Karpas-422 (cell line): Measurements from ENCODE around the gene TUBA3E. TPM values are rescaled to one million over a fixed set of nuclear protein-coding genes. Genes with fewer than 3 reads are reported as not detected.
"Not testable (repeated sequence)": the region's sequence is repeated elsewhere in the genome, so short reads cannot be mapped to it uniquely, and the experiment has no call there.

Experiments
- DNase-seq: peaks from one replicate; pipeline ENCODE4 v3.0.0-alpha.2; 2015
- H2AFZ ChIP-seq: fragments of 200-600 bp; sonication (generic); 2 replicates; pipeline ENCODE4 v1.6.1; 2014; ENCODE audit warnings: antibody characterized with exemption, low read length, mixed read lengths
- H3K27ac ChIP-seq: fragments of 200-600 bp; sonication (generic); 2 replicates; pipeline ENCODE4 v1.5.1; 2014; ENCODE audit warnings: mild to moderate bottlenecking, low read length, moderate library complexity
- H3K27me3 ChIP-seq: fragments of 200-600 bp; sonication (generic); 2 replicates; pipeline ENCODE4 v1.6.1; 2014; ENCODE audit warnings: low read length, mixed read lengths
- H3K36me3 ChIP-seq: fragments of 200-600 bp; sonication (generic); 2 replicates; pipeline ENCODE4 v1.6.1; 2014; ENCODE audit warnings: low read length, mixed read lengths; ENCODE audit not compliant: insufficient read depth
- H3K4me1 ChIP-seq: fragments of 200-600 bp; sonication (generic); 2 replicates; pipeline ENCODE4 v1.6.1; 2014; ENCODE audit warnings: mild to moderate bottlenecking, low read length, mixed read lengths
- H3K4me2 ChIP-seq: fragments of 200-600 bp; sonication (generic); 2 replicates; pipeline ENCODE4 v1.6.1; 2014; ENCODE audit warnings: low read length, low read depth, mild to moderate bottlenecking; ENCODE audit not compliant: poor library complexity, severe bottlenecking
- H3K4me3 ChIP-seq: fragments of 200-600 bp; sonication (generic); 2 replicates; pipeline ENCODE4 v1.5.1; 2014; ENCODE audit warnings: mild to moderate bottlenecking, antibody characterized with exemption, low read length, mixed read lengths
- H3K79me2 ChIP-seq: fragments of 200-600 bp; sonication (generic); 2 replicates; pipeline ENCODE4 v1.6.1; 2014; ENCODE audit warnings: mild to moderate bottlenecking, low read length, mixed read lengths
- H3K9ac ChIP-seq: fragments of 200-600 bp; sonication (generic); 2 replicates; pipeline ENCODE4 v1.6.0; 2014; ENCODE audit warnings: low read length
- H3K9me2 ChIP-seq: fragments of 200-600 bp; sonication (generic), shearing (Covaris generic); replicated peaks from 2 replicates; pipeline ENCODE4 v1.6.0; 2014; ENCODE audit warnings: mild to moderate bottlenecking, low read length, moderate library complexity; ENCODE audit not compliant: insufficient read depth
- H3K9me3 ChIP-seq: fragments of 300-700, 200-600 bp; sonication (generic); 2 replicates; pipeline ENCODE4 v1.6.1; 2014; ENCODE audit warnings: low read length, mixed read lengths
- H4K20me1 ChIP-seq: fragments of 200-600 bp; sonication (generic); 2 replicates; pipeline ENCODE4 v1.6.1; 2014; ENCODE audit warnings: mild to moderate bottlenecking, antibody characterized with exemption, low read length, low read depth; ENCODE audit not compliant: insufficient read depth
- total RNA-seq: library from RNA; depleted of rRNA; stranded (reverse); fragments of >200 nt; shearing (Covaris generic); gene quantifications from 2 replicates; pipeline ENCODE4 v1.2.3, GENCODE V29; 2014; ENCODE audit warnings: low replicate concordance

The TUBA3E gene
- total RNA-seq, 1 experiment from 2014 or later: not detected

DNA sequence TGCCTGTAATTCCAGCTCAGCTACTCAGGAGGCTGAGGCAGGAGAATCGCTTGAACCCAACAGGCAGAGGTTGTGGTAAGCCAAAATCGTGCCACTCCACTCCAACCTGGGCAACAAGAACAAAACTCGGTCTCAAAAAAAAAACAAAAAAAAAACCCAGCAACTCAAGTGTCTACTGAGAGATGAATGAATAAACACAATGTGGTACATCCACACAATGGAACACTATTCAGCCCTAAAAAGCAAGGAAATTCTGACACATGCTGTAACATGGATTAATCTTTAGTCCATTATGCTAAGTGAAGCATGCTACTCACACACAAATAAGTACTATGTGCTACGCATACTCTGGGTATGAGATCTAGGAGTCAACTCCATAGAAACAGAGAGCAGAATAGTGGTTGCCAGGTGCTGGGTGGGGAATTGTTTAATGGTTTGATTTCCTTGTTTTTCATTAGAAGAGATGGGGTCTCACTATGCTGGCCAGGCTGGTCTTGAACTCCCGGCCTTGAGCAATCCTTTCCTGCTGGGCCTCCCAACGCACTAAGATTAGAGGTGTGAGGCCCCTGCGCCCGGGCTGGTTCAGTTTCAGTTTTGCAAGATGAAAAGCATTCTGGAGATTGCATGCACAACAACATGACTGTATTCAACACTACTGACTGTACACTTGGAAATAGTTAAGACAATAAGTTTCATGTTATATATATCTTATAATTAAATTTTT, 32.8 kb downstream of the TUBA3E start:
- Histone ChIP-seq H3K4me2 (no peak overlapping the region), H3K9ac (no peak overlapping the region), H3K36me3 (peaks cover 8% of the 10 kb centered on the region; the same call in 1 of the 2 replicates), H3K4me1 (no peaks in the 10 kb centered on the region), H4K20me1 (no peaks in the 10 kb centered on the region), H3K4me3 (no peak overlapping the region), H3K9me2 (no peaks in the 10 kb centered on the region), H3K27me3 (no peaks in the 10 kb centered on the region), H3K9me3 (no peaks in the 10 kb centered on the region), H2AFZ (no peak overlapping the region), H3K27ac (no peak overlapping the region), H3K79me2 (no peaks in the 10 kb centered on the region)
- no peak for DNase-seq

DNA sequence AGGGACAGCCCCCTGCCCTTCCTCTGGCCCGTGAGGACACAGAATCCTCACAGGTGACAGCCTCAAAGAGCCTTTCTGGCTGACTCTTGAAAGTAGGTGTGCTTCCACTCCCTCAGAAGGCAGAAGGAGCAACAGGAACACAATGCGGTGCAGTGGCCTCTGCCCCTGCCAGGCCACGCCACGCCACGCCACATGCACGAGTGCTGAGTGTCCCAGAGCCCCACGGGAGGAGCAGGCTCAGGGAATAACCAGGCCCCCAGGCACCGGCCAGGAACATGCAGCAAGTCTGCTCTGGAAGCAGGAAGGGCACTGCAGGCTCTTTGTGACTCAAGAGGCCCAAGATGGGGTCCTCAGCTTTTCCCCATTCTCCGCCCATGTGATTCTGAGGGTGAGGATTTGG, 35.3 kb downstream of the TUBA3E start:
- Histone ChIP-seq H3K4me1 (peaks cover 12% of the 10 kb centered on the region), H3K27me3 (no peaks in the 10 kb centered on the region), H4K20me1 (no peaks in the 10 kb centered on the region)

DNA sequence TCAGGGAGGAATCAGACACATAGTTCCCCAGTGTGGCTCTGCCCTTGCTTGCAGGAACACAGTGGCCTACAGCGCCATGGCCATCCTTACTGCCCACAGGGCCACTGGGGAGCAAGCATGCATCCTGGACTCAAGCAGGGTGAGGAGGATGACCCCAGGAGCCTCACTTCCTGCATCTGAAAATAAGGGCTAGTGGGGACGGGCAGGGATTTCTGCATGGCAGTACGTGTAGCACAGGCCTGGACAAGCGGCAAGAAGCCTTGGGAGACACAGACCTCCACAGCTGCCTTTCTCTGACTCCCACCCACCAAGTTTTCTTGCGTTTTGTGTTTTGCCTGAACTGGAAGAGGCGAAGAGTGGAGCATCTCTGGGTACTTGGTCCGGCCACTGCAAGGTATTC, 35.8 kb downstream of the TUBA3E start:
- H3K27me3 ChIP-seq, H3K9ac ChIP-seq, H3K27ac ChIP-seq, H3K4me3 ChIP-seq, DNase-seq, H4K20me1 ChIP-seq, H3K4me2 ChIP-seq, H3K9me3 ChIP-seq, H2AFZ ChIP-seq, H3K36me3 ChIP-seq, H3K79me2 ChIP-seq, H3K9me2 ChIP-seq: not testable (repeated sequence)
- H3K4me1 ChIP-seq: peaks cover 17% of the 10 kb centered on the region

More for the DNA sequence above, 35.3 kb downstream of the TUBA3E start:
- no peak for DNase-seq
- H3K9me3 ChIP-seq: no peaks in the 10 kb centered on the region
- no peaks in the 10 kb centered on the region for H3K9me2 ChIP-seq
- H3K27ac ChIP-seq: no peak overlapping the region
- H2AFZ ChIP-seq: no peak overlapping the region
- no peak overlapping the region for H3K4me2 ChIP-seq
- H3K4me3 ChIP-seq: no peak overlapping the region
- no peak overlapping the region for H3K9ac ChIP-seq
- H3K79me2 ChIP-seq: no peaks in the 10 kb centered on the region
- peaks cover 8% of the 10 kb centered on the region; the same call in 1 of the 2 replicates for H3K36me3 ChIP-seq

DNA sequence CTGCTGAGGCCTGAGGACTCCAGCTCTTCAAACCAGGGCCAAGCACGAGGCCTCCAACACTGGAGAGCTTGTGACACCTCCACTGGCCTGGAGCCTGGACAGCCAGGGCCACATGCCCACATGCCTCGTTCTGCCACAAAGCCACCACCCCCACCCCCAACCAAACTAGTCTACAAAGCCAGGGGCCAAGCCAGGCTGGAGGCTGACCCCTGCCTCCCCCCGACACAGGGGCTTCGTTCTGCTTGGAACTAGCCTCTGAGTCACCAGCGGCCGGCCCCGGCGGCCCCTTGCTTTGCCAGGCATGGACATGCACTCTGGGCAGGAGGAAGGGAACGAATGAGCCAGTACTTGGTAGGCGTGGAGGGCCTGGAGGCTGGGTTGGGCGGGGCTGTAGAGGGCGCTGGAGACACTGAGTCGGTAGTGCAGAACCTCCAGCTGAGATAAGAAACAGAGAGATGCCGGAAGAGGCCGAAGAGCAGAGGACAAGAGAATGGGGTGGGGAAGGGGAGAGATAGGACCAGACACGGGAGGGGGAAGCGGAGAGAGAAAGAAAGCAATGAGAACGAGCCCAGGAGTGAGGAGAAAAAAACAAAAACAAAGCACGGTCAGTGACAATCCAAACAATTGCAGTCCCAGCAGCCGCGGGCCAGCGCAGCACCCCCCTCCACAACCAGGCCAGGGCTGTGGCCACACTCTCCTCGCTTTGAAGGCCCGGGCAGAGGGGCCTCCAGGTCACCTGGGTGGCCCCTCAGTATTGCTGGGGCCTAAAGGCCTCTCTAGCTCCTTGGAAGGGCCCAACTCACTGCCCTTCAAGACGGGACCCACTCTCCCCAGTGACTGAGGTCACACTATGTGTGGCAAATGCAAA, 37.2 kb downstream of the TUBA3E start:
- H3K79me2 ChIP-seq, H3K27ac ChIP-seq, H3K36me3 ChIP-seq, H3K9ac ChIP-seq, H3K9me2 ChIP-seq, H4K20me1 ChIP-seq, DNase-seq, H3K27me3 ChIP-seq, H3K9me3 ChIP-seq, H3K4me3 ChIP-seq, H3K4me2 ChIP-seq, H2AFZ ChIP-seq: not testable (repeated sequence)
- peaks cover 29% of the 10 kb centered on the region for H3K4me1 ChIP-seq

DNA sequence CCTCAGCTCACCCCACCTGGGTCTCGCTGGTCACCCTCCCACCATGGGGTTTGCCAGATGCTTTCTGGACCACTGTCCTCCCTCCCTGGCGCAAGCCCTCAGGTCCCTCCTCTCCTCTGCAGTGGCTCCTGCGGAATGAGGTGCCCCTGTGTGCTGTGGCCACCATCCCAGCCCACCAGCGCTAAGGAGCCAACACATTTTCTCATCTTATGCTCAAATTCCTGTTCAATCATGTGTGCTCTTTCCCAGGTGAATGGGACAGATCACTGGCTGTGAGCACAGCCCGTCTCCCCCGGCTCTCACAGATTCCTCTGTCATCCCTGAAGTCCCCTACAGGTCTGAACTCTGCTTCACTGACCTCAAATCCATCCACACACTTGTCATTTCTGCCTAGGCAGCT, 38.1 kb downstream of the TUBA3E start:
- no peak for DNase-seq
- 0 out of 2 replicates have a peak, but pooled peaks cover 4% of the 10 kb centered on the region for H3K36me3 ChIP-seq

DNA sequence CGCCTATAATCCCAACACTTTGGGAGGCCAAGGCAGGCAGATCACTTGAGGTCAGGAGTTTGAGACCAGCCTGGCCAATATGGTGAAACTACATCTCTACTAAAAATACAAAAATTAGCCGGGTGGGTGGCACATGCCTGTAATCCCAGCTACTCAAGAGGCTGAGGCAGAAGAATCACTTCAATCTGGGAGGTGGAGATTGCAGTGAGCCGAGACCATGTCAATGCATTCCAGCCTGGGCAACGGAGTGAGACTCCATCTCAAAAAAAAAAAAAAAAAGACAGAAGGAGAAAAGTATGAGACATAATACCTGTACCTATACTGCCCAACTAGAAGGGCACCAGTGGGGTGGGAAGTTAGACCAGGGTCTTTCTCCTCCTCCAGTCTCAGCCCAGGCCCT, 38.9 kb downstream of the TUBA3E start:
- not testable (repeated sequence) for H3K4me2 ChIP-seq, H3K9ac ChIP-seq, H3K4me3 ChIP-seq, H3K27me3 ChIP-seq, DNase-seq, H2AFZ ChIP-seq, H3K9me2 ChIP-seq, H3K9me3 ChIP-seq, H4K20me1 ChIP-seq, H3K79me2 ChIP-seq, H3K36me3 ChIP-seq, H3K27ac ChIP-seq
- peaks cover 29% of the 10 kb centered on the region for H3K4me1 ChIP-seq

More for the DNA sequence above, 38.1 kb downstream of the TUBA3E start:
- Histone ChIP-seq H3K9me3 (no peaks in the 10 kb centered on the region), H2AFZ (no peak overlapping the region), H3K4me3 (no peak overlapping the region), H3K9ac (no peak overlapping the region), H3K4me1 (peaks cover 29% of the 10 kb centered on the region), H3K79me2 (no peaks in the 10 kb centered on the region), H3K27me3 (no peaks in the 10 kb centered on the region), H3K9me2 (no peaks in the 10 kb centered on the region), H3K27ac (no peak overlapping the region), H4K20me1 (no peaks in the 10 kb centered on the region), H3K4me2 (no peak overlapping the region)

DNA sequence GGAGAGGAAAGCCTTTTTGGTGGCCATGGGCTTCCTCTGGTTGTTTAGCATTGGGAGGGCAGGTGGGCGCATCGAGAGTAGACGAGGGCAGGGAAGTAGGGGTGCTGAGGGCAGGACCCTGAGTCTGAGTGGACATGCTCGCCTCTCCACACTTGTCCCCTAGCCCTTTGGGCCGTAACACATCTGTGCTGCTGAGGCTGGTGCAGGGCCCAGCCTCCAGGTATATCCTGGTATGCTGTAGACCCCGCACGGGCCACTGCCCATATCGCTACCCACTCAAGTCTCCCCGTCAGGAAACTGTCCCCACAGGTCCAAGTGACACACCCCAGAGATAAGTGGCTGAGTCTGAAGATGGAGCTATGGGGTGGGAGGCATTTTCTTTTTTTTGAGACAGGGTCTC, 39.6 kb downstream of the TUBA3E start:
- peaks cover 29% of the 10 kb centered on the region for H3K4me1 ChIP-seq
- peak overlapping the region; percentile 10; the same call in 1 of the 2 replicates for H3K4me3 ChIP-seq
- H3K9me3 ChIP-seq: no peaks in the 10 kb centered on the region
- H3K4me2 ChIP-seq: peak overlapping the region; percentile 37
- no peak overlapping the region for H3K9ac ChIP-seq
- H4K20me1 ChIP-seq: no peaks in the 10 kb centered on the region
- H2AFZ ChIP-seq: no peak overlapping the region
- no peaks in the 10 kb centered on the region for H3K9me2 ChIP-seq
- H3K27ac ChIP-seq: peak overlapping the region; percentile 95
- no peak for DNase-seq
- H3K79me2 ChIP-seq: no peaks in the 10 kb centered on the region
- no peaks in the 10 kb centered on the region for H3K36me3 ChIP-seq
- no peaks in the 10 kb centered on the region for H3K27me3 ChIP-seq

DNA sequence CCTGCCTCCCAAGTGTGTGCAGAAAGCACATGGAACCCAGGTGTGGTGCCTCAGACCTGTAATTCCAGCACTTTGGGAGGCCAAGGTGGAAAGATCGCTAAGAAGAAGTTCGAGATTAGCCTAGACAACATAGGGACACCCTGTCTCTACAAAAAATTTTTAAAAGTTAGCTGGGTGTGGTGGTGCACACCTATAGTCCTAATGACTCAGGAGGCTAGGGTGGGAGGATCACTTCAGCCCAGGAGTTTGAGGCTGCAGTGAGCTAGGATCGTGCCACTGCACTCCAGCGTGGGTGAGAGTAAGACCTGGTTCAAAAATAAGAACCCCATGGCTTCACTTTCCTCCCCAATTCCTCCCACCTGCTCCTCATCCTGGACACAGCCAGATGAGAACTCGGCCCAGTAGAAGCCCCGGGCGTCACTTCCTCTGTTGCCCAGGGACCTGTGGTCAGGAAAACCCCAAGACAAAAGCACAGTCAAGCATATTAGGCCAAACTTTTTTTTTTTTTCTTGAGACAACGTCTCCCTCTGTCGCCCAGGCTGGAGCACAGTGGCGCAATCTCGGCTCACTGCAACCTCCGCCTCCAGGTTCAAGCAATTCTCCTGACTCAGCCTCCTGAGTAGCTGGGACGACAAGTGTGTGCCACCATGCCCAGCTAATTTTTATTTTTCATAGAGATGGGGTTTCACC, 40.3 kb downstream of the TUBA3E start:
- Histone ChIP-seq H3K4me1 (peaks cover 29% of the 10 kb centered on the region), H3K4me3 (peak overlapping the region; percentile 10; the same call in 1 of the 2 replicates), H3K9ac (peak overlapping the region; percentile 50; the same call in 1 of the 2 replicates), H3K4me2 (peak overlapping the region; percentile 37), H3K27ac (peak overlapping the region; percentile 95)
- H3K9me3 ChIP-seq, H3K79me2 ChIP-seq, H3K27me3 ChIP-seq, H3K36me3 ChIP-seq, H4K20me1 ChIP-seq, H3K9me2 ChIP-seq, H2AFZ ChIP-seq: not testable (repeated sequence)
- DNase-seq: peak; percentile 78
